Measurements from ENCODE around the gene THSD7A. TPM values are rescaled to one million over a fixed set of nuclear protein-coding genes. Genes with fewer than 3 reads are reported as not detected.

Gene THSD7A
- total RNA-seq, 1 donor from 2014 or later: 10.1 TPM

GRCh38 chr7:11713352-11713751 lies 118.6 kb downstream of the THSD7A start:
- no peak overlapping the region for H3K4me3 ChIP-seq
- TF ChIP-seq CTCF (IDR thresholded peaks at IDR 0.05): no peak
- intact Hi-C loops (cut with DNase I): no loop called here
- DNase-seq (ENCODE audit: low spot score in 2 of 2): no peak
- no peaks in the 10 kb centered on the region for H3K9me3 ChIP-seq
- H3K27ac ChIP-seq: no peak overlapping the region
- H3K27me3 ChIP-seq: no peaks in the 10 kb centered on the region
- H3K36me3 ChIP-seq: no peaks in the 10 kb centered on the region
- no peaks in the 10 kb centered on the region for H3K4me1 ChIP-seq

- no peak for TF ChIP-seq CTCF (IDR thresholded peaks at IDR 0.05)
- Histone ChIP-seq H3K4me3 (no peak overlapping the region), H3K27ac (no peak overlapping the region), H3K27me3 (no peaks in the 10 kb centered on the region), H3K9me3 (no peaks in the 10 kb centered on the region), H3K36me3 (no peaks in the 10 kb centered on the region), H3K4me1 (no peaks in the 10 kb centered on the region)
- intact Hi-C loops (cut with DNase I): no loop called here
- no peak for DNase-seq (ENCODE audit: low spot score in 2 of 2)
These were observed 121.6 kb downstream of the THSD7A start for GRCh38 chr7:11710377-11710776.

GRCh38 chr7:11709196-11709595 lies 122.8 kb downstream of the THSD7A start:
- Histone ChIP-seq H3K27ac (no peak overlapping the region), H3K36me3 (no peaks in the 10 kb centered on the region), H3K4me1 (no peaks in the 10 kb centered on the region), H3K9me3 (no peaks in the 10 kb centered on the region), H3K27me3 (no peaks in the 10 kb centered on the region), H3K4me3 (no peak overlapping the region)
- intact Hi-C loops (cut with DNase I): no loop called here
- DNase-seq (ENCODE audit: low spot score in 2 of 2): no peak
- no peak for TF ChIP-seq CTCF (IDR thresholded peaks at IDR 0.05)

- Histone ChIP-seq H3K36me3 (no peaks in the 10 kb centered on the region), H3K4me1 (no peaks in the 10 kb centered on the region), H3K27me3 (no peaks in the 10 kb centered on the region), H3K27ac (no peak overlapping the region), H3K9me3 (no peaks in the 10 kb centered on the region), H3K4me3 (no peak overlapping the region)
- TF ChIP-seq CTCF (IDR thresholded peaks at IDR 0.05): no peak
- no peak for DNase-seq (ENCODE audit: low spot score in 2 of 2)
- intact Hi-C loops (cut with DNase I): no loop called here
These were observed 124.3 kb downstream of the THSD7A start for GRCh38 chr7:11707606-11708193.

GRCh38 chr7:11706666-11707605 lies 125.1 kb downstream of the THSD7A start:
- no peak for DNase-seq (ENCODE audit: low spot score in 2 of 2)
- intact Hi-C loops (cut with DNase I): no loop called here
- TF ChIP-seq CTCF (IDR thresholded peaks at IDR 0.05): no peak
- Histone ChIP-seq H3K4me1 (no peaks in the 10 kb centered on the region), H3K9me3 (no peaks in the 10 kb centered on the region), H3K36me3 (no peaks in the 10 kb centered on the region), H3K27ac (no peak overlapping the region), H3K27me3 (no peaks in the 10 kb centered on the region), H3K4me3 (no peak overlapping the region)
